Neural progenitor cell (in vitro differentiated cells): ENCODE measurements around the gene TPST1.

ENCODE experiments used
- EZH2 ChIP-seq: fragments of 200-600 bp; sonication (generic); IDR thresholded peaks from 2 replicates; pipeline ENCODE4 v1.6.1; 2017; ENCODE audit warnings: antibody characterized with exemption, mild to moderate bottlenecking, moderate library complexity
- EZH2phosphoT487 ChIP-seq: fragments of 200-600 bp; sonication (generic); IDR thresholded peaks from 2 replicates; pipeline ENCODE4 v1.6.1; 2017; ENCODE audit warnings: antibody characterized with exemption
- TF ChIP-seq, protein P1 (sequence below): fragments of 200-600 bp; sonication (generic); IDR thresholded peaks from 2 replicates; pipeline ENCODE4 v1.5.1; 2017; ENCODE audit warnings: antibody characterized with exemption, mild to moderate bottlenecking

DNA sequence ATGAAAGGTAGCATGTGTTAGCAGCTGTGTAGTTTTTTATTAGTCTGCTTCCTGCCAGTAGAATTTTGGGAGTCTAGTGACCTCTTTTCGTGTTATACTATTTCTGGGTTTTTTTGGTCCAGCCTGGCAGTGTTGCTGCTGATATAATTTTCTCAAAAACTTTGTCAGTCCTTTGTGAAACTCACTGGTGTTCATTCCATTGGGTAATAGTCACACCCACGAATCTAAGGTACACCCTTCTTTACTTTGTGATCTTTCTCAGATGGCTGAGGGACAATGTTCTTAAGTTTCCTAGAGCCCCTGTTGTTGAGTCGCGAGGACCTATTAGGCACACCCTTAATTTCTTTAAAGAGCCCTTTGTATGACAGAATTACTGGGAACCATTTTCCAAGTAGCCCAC is 52.3 kb downstream of the TPST1 start:
- TF ChIP-seq, protein P1, sequence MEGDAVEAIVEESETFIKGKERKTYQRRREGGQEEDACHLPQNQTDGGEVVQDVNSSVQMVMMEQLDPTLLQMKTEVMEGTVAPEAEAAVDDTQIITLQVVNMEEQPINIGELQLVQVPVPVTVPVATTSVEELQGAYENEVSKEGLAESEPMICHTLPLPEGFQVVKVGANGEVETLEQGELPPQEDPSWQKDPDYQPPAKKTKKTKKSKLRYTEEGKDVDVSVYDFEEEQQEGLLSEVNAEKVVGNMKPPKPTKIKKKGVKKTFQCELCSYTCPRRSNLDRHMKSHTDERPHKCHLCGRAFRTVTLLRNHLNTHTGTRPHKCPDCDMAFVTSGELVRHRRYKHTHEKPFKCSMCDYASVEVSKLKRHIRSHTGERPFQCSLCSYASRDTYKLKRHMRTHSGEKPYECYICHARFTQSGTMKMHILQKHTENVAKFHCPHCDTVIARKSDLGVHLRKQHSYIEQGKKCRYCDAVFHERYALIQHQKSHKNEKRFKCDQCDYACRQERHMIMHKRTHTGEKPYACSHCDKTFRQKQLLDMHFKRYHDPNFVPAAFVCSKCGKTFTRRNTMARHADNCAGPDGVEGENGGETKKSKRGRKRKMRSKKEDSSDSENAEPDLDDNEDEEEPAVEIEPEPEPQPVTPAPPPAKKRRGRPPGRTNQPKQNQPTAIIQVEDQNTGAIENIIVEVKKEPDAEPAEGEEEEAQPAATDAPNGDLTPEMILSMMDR: no peak
- no peak for TF ChIP-seq EZH2
- no peak for TF ChIP-seq EZH2phosphoT487
